Activated CD4-positive, alpha-beta T cell treated with anti-CD3 and anti-CD28 coated beads, Interleukin-2, amount 50 U/mL, for 4 hours (primary cell): ENCODE measurements around the gene LFNG.
A peak's percentile ranks its signal among the peaks of the same experiment; 100 is the strongest.

Source experiments
- DNase-seq, 2 experiments: peaks; one replicate each; pipeline ENCODE4 v3.0.0-alpha.2; 2020

The LFNG gene

DNA sequence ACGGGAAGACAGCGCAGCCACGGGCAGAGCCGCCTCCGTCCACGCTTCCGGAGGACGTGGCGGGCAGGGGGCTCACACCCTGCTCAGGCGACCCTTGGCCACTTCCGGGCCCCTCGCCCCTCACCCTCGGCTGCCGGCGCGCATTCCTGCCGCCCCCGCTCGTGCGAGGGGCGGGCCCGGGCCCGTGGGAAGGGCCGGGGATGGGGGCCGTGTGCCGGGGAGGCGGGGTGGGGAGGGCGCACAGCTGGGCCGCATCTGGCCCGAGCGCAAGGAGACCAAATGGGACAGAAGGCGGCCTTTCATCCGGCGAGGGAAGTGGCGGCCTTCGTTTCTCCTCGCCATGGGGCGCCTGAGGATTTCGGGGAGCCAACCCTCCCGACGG lies 846 bp upstream of the LFNG start:
- DNase-seq = no peak

DNA sequence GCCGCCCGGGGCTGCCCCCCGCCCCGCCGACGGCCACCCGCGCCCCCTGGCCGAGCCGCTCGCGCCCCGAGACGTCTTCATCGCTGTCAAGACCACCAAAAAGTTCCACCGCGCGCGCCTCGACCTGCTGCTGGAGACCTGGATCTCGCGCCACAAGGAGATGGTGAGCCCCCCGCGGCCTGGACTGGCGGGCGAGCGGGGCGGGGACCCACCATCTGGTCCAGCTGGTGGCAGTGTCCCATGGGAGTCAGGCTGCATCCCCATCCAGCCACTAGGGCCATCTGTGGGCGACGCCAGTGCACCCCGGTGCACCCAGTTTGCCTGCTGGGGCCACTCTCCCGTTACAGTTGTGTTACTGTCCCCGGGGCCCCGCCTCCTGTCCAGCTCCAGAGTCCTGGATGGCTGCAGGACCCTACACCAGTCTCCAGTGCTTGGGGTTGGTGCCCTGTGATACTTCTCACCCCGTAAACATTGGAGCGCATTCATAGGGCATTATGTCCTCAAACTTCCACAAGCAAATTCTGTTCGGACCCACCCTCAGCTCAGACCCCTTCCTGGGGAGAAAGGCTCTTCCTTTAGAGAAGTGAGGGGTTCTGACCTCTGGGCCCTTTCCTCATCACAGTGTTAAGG lies 672 bp downstream of the LFNG start:
- no peak for DNase-seq

DNA sequence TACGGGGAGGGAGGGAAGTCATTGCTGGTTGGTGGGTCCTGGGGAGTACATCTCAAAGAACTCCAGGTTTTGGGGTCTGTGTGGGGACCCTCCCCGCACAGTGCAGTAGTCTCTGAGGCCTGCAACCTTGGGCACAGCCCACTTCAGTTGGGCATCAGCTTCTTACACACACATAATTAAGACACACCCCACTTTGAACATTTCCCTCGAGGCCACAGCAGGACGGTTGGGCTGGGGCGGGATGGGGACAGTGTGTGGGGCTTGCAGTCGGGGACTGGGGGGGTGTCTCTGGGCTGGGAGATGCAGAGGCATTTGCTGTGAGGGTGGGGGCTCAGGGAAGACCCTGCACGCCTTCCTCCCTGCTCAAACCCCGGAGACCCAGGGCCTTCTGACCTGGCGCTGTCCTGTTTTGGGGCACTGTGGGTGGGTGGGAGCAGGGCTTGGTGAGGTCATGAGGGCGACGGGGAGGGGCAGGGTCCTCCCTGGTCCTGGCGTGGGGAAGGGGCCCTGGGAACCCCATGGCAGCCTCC lies 1.3 kb downstream of the LFNG start:
- no peak for DNase-seq

DNA sequence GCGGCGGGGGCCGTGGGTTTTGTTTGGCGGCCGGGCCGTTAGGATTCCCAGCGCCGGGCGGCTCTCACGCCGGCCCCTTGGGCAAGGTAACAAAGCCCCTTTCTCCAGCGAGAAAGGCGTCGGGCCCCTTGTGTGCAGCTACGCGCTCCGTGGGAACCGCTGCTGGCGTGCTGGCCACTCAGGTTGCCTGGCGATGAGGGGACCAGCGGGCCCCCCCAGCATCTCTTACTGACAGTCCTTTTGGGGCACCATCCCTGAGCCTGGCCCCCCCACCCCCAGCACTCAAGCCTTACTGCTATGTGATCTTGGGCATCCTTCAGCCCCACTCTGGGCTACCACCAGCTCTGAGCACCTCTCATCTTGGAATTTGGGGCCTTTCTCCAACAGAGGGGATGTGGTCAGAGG lies 1.8 kb downstream of the LFNG start:
- DNase-seq = no peak

DNA sequence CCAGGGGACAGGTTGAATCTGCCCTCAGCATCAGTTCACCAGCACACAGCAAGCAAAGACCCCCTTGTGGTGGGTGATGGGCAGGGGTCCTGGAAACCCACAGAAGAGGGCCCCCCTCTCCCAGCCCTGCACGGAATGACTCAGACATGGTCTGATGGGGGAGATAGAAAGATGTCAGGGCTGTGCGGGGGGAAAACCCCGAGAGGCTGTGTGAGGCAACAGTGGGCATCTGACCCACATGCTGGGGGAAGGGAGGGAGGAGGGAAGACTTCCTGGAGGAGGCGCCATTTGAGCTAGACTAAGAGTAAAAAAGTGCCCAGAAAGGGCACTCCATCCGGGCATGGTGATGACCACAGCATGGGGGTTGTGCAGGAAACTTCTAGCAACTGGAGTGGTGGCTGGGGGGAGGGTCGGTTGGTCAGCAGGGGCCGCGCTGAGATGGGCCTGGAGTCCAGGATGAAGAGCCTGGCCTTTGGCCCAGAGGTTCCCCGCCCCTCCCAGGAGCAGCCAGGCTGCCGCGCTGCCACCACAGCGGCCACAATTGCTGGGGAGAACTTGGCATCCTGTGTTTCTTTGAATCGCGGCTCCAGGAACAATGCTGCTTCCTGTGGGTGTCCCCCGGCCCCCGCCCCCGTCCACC lies 2.5 kb downstream of the LFNG start:
- peak; percentile 66 to 70 for DNase-seq

DNA sequence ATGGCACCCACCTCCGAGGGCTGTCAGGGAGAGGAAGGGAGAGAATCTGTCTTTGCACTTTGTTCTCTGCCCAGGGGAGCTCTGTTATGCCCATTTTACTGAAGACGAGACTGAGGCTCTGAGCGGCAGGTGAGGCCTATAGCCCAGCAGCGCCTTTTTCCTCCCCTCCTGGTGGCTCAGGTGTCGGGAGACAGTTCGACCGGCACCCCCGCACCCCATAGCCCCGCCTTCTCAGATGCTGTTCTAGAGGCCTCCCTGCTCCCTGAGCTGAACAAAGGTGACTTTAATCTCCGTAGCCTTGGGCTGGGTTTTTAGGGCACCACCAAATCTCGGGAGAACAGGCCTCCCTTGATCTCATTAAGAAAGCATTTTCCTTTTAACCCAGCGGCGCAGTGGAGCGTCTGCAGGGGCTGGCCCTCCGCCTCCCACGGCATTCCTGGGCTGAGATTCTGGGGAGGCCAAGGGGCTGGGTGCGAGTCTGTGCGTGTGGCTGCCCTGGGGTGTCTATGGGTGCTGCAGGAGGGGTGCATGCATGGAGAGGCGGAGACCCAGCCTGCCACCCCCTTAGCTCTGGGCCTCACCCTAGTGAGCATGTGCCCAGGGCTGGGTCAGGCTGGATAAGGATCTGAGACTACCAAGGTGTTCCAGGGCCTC lies 3.3 kb downstream of the LFNG start:
- DNase-seq = no peak

DNA sequence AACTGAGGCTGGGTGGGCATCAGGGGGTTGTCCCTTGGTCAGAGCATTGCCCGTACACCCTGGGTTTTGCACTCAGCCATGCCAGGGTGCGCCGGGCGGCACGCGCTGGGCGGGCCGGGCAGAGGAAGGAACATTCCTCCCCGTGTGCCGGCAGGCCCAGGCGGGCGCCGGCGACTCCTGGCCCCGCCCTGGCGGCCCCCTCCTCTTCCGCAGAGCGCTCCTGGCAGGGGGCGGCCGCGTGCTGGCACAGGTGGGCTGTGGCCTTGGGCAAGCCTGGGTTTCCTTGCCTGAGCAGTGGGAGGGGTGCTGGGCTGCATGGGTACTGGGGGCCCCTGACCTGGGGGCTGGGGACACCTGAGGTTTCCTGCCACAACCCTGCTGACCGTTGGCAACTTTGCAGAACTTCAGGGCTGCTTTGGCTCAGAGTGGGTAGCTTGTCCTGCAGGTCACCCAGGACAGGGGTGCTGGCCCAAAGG lies 3.9 kb downstream of the LFNG start:
- no peak for DNase-seq

DNA sequence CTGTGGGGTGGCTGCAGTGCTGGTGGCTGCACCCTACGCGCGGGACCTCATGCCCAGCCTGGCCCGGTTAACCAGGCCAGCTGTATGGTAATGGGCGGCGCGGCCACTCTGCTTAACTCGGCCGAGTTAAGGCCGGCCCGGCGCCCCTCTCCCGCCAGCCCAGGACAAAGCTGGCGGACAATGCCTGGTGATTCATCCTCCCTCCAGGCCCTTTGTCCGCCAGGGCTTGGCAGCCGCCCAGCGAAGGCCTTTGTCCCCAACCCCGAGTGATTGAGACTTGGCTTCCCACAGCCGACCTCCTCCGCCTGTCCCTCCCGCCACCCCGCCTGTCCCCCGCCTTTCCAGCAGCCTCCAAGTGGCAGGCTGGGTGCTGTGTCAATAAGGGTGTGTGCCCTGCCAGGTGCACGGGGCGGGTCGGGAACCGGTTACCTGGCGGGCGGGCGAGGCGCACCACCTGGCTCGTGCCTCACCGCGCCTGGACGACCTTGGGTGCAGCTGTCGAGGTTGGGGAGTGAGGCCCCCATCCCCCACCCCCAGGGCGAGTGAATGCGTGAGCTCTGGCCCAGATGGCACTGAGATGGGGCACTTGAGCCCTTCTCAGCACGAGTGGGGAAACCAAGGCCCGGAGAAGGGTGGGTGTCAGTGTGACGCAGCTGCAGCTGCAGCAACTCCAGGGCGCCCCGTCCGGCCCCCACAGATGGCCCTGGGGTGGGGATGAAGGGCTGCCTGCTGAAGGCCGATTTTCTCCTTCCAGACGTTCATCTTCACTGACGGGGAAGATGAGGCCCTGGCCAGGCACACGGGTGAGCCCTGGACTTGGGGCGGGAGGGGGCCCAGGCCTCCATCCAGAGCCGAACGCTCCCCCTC lies 4.6 kb downstream of the LFNG start:
- no peak for DNase-seq

DNA sequence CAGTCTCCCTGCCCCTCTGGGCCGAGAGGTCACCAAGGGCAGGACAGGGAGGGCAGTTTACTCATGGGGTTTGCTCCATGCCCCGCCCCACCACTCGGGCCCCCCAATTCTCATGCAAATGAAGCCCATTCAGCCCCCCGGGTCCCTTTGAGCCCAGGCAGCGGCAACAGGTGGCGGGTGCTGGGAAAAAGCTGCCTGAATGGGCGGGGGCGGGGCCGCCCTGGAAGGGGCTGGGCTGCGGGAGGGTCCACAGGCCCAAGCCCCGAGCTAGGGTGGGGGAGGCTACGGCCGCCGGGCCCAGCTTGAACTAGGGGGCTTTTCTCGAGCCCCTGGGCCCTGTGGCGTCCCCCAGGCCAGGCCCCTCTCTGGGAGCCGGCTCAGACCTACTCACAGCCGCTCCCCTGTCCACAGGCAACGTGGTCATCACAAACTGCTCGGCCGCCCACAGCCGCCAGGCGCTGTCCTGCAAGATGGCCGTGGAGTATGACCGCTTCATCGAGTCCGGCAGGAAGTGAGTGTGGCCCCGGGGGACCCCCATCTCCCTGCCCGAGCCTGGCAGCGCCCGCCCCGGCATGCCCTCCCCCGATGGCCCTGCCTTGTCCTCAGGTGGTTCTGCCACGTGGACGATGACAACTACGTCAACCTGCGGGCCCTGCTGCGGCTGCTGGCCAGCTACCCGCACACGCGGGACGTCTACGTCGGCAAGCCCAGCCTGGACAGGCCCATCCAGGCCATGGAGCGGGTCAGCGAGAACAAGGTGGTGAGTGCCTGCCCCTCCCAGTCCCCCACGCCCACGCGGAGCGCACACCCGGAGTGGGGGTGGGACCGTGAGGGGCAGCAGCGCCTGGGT lies 5.5 kb downstream of the LFNG start:
- no peak for DNase-seq

DNA sequence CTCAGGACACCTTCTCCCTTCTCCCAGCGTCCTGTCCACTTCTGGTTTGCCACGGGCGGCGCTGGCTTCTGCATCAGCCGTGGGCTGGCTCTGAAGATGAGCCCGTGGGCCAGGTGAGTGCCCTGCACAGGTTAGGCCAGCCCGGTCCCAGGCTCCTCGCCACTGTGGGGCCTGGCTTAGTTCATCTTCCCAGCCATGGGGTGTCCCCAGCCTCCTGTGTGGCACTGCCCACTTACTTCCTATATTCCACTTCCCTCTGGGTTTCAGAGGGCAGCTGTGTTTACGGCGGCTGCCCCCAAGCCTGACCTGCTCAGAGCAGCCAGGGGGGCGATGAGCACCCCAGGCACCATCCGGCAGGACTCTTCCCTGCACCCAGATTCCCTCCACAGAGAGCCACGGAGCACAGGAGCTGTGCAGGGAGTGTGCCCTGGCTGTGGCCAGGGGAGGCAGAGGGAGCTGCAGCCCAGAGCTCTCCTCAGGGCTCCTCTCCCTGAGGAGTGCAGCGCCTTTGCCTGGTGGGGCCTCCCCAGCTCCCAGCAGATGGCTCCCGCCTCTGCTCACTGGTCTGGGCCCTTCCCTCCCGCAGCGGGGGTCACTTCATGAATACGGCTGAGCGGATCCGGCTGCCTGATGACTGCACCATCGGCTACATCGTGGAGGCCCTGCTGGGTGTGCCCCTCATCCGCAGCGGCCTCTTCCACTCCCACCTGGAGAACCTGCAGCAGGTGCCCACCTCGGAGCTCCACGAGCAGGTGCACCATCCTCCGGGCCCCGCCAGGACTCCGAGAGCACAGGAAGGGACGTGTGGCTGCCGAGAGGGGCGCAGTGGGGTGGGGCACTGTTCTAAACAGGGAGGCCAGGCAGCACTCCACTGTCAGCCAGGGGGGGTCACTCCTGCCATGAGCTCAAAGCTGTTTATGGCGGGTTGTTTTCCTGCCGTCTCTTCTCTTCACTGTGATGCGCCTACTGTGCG lies 6.4 kb downstream of the LFNG start:
- DNase-seq = no peak

DNA sequence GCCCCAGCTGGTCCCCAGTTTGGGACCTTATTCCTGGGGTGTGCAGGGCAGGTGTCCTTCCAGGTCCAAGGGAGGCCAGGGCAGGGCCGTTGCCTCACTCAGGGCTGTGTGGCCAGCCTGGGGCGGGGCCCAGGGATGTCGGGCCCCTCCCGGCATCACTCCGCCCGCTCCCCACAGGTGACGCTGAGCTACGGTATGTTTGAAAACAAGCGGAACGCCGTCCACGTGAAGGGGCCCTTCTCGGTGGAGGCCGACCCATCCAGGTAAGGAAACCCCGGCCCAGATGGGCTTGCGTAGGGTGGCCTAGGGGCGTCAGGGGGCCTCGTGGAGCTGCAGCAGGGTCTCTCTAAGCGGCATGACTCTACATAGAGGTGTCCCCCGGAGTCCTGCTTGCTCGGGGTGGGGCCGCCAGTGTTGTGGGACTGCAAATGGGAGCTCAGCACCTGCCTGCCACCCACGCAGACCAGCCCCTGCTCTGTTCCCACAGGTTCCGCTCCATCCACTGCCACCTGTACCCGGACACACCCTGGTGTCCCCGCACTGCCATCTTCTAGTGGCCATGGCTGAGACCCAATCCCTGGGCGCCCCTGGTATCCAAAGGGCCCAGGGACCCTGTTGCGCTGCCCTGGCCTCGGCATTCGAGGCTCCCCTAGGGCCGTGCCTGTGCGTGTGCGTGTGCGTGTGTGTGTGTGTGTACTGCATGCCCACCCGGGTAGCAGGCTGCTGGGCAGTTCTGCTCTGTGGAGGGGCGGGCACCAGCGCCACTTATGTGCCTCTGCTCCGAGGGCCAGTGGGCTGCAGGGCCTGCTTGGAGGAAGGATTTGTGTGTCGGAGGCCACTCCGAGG lies 7.3 kb downstream of the LFNG start:
- DNase-seq = no peak

DNA sequence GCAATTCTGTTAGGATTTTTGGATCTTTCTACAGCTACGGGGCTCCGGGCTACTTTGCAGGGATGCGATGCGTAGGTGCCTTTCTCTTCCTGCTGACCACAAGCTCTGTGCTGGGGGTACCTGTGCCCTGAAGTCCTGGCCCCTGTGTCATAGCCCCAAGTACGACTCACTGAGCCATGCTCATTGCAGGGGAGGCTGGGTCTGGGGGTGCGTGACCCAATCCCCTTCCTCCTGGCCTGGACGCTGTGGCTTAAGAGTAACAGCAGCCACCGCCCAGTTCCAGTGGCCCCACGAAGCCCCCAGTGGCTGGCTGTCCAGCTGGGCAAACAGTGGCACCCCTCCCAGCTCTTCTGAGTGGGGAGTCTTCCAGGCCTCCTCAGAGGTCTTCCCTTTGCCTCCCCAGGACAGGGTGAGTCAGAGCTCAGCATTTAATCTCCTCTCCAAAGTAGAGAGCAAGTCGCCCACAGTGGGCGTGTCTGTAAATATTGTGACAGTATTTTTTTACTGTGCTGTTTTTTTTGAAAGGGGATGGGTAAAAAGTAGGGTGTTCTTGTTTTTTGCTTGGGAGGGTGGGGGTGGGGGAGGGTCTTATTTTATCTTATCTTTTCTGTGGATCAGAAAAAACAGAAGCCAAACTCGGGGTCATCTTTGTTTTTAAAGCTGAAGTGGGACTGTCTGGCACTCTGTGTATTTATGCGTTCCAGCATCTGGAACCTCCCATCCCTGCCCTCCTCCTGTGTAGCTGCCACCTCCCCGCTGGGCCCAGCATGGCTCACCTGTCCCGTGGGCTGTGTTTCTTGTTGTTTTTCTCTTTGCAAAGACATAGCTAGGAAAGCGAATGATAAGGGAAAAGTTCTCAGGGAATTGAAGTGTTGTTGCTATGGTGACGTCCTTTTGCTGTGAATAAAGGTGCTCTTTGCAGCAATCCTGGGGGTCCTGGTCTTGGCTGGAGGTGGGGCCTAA lies 8.2 kb downstream of the LFNG start:
- peak; percentile 62 to 67 for DNase-seq

DNA sequence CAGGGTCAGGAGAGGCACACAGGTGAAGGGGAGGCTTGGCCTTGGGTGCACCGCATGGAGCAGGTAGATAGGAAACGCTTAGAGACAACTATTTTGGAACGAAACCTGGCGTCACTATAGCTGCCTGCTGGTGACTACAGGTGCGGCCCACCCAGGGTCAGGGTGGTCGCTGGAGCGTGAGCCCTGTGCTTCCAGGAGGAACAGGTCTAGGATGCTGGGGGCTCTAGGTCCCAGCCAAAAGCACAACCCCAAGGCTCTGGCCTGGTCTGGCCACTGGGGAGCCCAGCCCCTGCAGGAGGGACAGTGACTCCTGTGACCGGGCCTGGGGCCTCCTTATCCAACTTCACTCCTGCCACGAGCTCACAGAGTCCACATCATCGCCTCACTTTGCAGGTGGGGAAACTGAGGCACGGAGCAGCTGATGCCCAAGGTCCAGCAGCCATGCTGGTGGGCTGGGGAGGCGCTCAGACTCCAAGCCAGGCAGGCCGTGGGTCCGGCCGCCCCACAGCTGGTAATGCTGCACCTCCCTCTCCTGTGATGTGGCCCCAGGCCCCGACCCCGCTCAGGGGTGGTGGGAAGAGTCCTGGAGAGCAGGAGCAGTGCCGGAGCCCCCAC lies 9.0 kb downstream of the LFNG start:
- DNase-seq = no peak

DNA sequence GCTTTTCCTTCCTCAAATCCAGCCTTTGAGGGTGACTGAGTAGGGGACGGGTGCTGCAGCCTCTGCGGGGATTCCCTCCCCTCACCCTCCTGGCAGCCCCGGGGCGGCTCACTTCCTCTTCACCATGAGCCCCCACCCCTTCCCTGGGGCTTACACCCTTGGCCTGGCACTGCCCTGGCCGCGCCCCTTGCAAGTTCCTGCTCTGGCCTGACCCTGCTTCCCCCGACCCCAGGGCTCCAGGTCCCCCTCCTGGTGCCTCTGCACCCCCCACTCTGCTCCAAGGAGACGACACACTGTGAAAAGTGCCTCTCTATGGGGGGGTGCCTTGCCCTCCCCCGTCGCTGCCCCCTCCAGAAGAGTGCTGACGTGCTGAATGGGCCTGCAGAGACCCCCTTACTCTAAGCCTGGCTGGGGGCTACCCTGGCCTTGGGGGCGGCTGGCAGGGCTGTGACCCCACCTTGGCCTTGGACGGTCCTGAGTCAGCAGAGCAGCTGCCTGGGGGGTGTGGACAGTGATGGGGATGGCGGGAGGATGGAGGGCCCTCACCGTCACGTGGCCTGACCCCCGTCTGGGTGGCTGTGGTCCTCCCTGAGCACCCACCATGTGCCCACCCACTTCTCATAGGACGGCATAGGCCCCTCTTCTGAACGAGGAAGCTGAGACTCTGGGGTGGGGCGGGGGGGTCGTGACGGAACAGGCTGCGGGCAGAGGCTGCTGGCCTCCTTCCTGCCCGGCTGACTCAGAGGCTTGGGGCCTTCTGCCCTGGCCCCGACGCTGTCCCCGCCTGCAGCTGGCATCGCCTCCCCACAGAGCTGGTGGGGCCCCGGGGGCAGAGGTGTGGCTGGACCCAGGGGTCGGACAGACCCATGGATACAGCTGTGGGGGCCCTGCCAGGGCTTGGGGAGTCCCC lies 9.8 kb downstream of the LFNG start:
- DNase-seq = no peak

DNA sequence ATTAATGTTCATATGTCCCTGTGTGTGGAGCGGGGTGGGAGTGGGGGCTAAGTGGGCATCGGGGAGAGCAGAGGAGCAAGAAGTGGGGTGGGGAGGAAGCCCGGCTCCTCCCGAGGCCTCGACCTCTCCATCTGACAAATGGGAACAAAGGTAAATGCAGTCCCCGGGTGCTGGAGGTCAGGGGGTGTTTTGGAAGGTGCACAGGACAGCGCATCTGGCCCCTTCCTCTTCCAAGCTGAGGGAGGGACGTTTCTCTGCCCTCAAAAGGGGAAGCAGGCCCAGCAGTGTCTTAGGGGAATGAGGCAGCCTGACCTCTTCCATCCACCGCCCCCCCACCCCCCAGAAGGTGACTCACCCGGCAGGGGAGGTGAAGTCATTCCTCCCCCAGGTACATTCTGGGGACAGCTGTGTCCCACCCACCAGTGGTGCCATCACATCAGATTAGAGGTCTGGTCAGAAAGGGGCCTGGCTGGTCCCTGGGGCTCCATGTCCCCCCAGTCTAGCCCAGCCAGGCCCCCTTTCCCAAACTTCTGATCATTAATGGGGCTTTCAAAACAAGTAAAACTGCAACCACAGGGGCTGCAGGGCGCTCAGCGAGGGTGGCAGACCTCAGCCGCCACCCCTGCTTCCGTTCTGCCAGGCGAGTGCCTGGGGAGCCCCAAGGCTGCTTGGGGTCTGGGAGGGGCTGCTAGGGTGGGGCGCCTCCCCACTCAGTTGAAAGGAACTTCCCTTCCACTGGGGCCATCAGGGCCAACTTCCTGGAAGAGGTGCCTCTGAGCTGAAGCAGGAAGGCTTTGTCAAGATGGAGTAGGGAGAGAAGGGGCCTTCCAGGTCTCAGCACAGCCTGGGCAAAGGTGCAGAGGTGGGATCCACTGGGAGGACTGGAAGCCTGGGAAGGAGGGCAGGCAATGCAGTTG lies 10.8 kb downstream of the LFNG start:
- DNase-seq = peak; percentile 61 to 71
